HG03108 (cell line): ENCODE data around the gene MCC.
"Not testable (repeated sequence)": the region's sequence is repeated elsewhere in the genome, so short reads cannot be mapped to it uniquely, and the experiment has no call there.

Experiments
- ATAC-seq: cut with Tn5 transposase; IDR thresholded peaks from one replicate; pipeline ENCODE4 v1.9.1; 2021; ENCODE audit warnings: moderate library complexity; ENCODE audit not compliant: unreplicated experiment

The MCC gene

DNA sequence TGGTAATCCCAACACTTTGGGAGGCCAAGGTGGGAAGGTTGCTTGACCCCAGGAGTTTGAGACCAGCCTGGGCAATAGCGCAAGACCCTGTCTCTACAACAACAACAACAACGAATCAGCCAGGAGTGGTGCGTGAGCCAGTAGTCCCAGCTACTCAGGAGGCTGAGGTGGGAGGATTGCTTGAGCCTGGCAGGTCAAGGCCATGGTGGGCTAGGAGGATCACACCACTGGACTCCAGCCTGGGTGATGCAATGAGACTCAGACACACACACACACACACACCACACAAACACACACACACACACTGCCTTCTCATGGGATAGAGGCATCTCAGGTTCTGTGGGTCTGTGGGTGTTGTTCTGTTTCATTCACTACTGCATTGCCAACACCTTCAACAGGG, 396.6 kb downstream of the MCC start:
- no peak for ATAC-seq

DNA sequence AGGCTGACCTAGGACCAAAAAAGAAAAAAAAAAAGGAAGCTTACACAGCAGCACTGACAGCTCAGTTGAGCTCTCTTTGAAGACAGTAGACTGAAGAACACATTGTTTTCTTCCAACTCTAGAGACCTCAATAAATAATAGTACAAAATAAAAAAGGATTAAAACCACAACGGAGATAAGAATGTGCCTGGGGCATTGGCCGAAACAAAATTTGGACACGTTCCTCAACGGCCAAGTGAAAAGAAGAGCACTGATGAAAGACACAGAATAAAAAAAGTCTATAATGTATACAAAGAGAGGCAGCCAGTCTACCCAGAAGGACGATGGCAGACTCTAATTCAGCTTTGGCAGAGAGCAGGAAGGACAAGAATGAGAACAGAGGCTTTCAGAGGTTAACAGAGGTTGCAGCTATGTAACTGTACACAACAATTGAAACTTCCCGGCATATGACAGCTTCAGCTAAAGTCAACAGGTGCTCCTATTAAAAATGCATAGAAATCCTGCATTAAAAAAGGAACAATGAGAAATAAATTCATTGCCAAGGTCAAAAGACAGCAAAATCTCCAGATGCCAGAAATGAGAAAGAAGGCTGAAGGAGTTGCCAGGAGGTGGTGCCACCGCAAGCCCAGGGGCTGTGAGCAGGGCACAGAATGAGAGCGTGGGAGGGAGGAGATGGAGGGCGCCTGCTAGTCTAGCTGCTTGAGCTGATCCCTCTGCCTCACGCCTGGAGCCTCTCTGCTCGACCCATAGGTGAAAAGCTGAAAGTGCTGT, 397.7 kb downstream of the MCC start:
- ATAC-seq: no peak

DNA sequence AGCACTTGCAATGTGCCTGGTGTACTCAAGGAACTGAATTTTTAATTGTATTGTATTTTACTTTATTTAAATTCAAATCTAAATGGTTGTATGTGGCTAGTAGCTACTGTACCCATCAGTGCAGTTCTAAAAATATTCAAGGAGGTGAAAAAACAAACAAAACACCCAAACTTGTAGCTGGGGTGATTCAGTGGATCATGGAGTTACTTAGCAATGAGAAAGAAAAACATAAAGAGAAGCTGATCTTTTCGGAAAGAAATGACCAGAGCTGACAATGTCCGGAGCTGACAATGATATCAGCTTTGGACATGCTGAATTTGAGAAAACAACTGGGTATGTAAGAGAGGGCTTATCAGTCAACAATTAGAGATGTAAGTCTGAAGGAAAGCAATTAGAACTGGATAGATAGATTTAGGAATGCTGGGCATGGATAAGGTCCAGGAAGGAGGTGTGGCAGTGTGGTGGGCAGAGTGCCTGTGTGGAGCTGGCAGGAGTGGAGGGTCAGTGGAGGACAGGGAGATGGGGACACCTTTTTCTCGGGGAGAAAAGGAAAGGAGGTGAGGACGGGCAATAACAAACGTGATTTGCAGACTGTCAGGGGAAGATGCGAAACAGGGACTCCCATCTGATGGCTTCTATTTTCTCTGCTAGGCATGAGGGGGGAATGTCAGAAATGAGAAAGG, 398.5 kb downstream of the MCC start:
- no peak for ATAC-seq

DNA sequence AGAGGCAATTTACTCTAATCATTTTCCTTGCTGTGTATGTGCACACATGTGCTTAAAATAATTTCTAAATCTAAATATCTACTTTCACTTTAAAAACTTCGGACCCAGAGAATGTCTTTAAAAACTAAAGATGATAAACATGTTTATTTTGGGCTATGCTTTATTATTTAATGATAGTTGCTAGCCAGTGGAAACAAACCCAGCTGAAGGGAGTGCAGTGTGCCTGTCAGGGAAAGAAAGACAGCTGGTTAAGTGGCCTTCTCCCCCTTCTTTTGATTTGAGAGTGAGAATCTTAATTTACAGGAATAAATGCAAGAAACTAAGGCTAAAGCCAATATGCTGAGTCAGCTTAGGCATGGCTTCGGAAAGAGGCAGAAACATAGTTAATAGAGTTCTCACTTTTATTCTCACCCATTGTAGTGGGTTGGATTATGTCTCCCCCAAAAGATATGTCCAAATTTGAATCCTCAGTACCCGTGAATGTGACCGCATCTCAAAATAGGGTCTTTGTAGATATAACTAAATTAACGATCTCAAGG, 400.2 kb downstream of the MCC start:
- ATAC-seq: no peak

DNA sequence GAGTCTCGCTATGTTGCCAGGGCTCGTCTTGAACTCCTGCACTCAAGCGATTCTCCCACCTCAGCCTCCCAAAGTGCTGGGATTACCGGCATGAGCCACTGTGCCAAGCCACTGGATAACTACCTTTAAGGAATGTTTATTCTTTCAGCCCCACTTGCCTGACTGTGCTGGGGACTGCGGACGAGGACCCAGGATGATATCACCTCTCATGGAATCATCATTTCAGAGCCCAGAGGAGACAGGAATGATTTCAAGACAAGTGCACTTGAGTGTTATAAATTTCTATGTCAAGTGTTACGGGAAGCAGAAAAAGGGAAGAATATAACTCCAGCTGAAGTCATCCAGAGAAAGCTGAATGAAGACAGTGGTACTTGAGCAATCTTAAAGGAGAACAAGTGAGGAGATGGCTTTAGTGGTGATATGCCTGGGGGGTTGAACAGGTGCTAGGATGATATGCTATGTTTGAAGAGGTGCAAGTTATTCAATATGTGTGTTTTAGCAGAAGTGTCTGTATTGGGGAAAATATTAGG, 402.3 kb downstream of the MCC start:
- no peak for ATAC-seq

DNA sequence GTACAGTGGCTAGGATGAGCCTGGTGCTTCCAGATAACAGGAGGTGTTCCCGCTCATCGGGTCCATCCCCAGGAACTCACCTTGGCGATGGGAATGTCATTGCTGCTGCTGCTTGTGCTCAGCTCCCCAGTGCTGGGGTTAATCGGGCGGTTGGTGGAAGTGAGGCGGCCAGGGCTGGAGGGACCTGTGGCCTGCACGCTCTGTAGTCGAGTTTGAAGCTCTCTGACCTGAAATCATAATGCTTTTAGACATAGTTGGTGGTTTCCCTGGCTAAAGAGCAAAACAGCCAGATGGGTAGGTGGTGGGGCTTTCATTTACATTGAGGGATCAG, 403.2 kb downstream of the MCC start:
- ATAC-seq: no peak

DNA sequence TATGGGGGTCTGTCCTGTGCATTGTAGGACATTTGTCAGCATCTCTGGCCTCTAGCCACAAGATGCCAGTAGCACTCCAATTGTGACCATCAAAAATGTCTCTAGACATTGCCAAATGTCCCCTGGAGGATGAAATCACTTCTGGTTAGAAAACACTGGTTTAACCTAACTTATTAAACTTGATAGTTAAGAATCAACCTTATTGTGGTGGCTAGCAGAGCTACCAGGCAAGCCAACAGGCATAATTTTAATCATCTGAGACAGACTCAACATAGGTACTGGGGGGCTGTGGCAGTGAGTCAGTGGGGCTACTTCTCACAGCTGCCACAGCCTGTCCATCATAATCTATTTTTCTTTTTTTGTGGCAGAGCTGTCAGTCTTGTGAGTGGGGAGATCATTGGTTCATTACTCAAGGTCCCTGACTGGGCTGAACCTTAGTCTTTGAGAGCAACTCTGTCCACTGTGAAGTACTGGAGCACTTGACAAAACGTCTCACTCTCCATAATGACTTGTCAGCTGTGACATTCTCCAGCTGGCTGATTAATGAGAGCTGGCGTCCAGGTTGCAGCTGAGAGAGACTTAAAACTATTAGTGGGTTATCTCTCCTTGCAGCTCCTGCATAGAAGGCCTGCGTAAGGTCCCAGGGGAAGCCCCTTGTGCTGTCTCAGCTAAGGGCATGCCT, 403.7 kb downstream of the MCC start:
- no peak for ATAC-seq

DNA sequence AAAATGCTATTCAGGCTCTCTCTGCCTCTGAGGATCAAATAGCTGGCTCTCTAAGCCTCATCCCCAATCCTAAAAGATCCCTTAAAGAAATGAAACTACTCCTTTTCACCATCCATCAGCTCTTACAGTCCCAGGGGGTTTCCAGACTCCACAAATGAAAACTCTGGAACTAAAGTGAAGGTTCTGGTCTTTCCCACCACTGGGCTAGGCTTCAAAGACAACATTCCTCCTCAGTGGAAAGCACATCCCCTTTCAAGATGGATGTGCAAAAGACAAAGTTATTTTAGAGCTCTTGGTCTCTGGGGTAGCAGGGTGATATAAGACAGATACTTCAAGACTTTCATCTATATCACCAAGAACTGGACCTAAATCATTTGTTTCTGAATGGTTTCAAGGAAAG, 404.8 kb downstream of the MCC start:
- ATAC-seq: no peak

DNA sequence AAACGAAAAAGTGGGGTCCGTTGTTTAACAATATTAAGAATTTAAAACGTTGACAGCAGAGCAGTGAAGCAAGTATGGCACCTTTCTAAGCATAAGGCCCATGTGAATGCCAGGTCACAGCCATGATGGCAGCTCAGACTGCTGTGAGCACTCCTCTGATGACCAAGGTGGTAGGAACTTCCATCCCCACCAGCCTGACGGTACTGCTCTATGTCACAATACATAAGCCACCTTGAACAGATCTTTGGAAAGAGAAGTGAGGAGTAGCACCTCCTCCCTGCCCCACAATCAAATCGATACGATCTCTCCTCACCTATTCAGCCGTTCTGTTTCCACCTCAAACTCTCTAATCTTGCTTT, 405.7 kb downstream of the MCC start:
- no peak for ATAC-seq

DNA sequence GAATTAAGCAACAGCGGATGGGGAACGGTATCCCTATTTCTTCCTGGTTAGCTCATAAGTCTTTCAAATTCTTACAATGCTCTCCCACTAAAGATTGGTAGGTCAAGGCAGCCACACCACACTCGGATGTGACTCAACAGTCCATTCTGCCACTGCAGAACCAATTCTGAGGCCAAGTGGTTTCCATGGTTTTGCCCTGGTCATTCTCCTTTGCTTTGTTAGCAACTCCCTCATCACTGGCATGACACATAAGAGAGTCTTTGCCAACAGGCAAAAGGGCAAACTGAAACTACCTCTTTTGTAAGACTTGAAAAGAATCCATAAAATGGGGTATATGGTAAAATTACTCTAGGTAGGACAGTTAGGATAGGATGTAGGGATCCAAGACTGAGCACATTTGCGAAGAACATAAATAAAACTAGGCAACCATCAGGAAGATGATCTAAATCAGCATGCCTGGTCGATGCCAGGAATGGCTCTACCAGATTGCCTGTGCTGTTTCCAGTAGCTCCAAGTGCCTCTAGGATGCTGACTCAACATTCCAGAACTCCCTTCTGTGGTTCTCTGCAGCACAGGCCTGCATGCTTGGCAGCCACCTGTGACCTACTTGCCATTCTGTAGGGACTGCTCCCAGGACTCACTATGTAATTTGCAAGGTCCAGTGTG, 406.2 kb downstream of the MCC start:
- no peak for ATAC-seq

DNA sequence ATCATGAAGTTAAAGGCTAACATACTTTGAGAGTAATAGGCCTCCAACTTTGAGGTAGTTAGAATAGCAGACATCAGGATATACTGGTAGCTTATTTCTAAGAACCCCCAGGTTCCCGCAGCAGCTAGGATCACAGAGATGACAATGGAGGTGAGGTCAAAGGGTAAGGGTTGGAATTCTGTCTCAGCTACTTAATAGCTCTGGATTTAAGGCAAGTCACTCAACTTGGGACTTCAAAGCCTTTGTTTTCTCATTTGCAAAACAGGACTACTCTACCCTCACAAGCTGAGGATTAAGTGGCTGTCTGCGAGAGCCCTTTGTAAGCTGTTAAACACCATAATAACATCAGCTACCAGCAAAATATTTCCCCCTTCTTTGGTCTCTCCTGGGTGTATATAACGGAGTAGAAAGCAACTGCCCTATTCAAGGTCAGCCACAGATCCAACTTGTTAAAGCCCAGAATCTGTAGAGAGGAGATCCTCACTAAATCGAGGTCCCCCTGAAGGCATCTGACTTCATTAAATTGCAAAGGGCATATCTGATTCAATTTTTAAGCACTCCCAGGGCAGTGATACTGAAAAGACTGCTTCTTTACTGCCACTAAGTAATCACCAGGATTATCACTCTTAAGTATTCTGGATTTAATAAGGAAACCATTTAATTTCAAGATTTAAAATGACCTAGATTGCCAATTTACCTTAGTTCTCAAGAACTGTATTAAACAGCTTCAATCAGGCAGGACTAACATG, 407.0 kb downstream of the MCC start:
- no peak for ATAC-seq

DNA sequence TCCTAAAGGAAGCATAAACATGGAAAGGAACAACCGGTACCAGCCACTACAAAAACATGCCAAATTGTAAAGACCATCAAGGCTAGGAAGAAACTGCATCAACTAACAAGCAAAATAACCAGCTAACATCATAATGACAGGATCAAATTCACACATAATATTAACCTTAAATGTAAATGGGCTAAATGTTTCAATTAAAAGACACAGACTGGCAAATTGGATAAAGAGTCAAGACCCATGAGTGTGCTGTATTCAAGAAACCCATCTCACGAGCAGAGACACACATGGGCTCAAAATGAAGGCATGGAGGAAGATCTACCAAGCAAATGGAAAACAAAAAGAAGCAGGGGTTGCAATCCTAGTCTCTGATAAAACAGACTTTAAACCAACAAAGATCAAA, 411.6 kb downstream of the MCC start:
- not testable (repeated sequence) for ATAC-seq

DNA sequence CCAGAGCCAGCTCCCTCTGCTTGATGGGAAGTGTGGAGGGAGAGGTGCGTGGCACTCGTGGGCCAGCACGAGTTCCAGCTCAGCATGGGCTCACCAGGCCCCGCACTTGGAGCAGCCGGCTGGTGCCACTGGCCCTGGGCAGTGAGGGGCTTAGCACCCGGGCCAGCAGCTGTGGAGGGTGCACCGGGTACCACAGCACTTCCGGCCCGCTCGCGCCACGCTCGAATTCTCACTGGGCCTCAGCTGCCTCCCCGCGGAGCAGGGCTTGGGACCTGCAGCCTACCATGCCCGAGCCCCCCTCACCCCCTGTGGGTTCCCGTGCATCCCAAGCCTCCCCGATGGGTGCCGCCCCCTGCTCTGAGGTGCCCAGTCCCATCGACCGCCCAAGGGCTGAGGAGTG, 413.2 kb downstream of the MCC start:
- ATAC-seq: no peak

DNA sequence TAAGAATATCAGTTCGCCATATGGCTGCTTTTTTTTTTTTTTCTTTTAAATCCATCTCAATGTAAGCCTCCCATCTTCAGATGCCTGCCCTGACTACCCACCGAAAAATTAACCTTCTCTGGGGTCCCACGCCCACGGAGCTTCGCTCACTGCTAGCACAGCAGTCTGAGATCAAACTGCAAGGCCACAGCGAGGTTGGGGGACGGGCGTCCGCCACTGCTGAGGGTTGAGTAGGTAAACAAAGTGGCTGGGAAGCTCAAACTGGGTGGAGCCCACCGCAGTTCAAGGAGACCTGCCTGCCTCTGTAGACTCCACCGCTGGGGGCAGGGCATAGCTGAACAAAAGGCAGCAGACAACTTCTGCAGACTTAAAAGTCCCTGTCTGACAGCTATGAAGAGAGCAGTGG, 414.6 kb downstream of the MCC start:
- ATAC-seq: not testable (repeated sequence)

DNA sequence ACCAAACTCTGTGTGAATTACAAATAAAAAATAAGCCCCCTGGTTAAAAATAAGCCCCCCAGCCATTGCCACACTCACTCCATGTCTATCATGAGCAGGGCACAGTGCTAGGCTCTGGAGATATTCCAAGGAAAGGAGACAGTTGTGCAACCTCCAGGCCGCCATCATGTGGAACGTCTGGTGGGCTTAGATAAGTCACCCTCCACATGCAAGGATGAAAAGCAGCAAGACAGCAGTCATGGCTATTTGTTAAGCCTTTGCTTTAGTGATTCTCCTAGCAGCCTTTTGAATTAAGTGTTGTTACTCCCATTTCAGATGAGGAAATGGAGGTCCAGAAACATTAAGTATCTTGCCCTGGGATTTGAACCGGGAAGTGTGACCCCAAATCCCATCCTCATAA, 416.9 kb downstream of the MCC start:
- no peak for ATAC-seq

DNA sequence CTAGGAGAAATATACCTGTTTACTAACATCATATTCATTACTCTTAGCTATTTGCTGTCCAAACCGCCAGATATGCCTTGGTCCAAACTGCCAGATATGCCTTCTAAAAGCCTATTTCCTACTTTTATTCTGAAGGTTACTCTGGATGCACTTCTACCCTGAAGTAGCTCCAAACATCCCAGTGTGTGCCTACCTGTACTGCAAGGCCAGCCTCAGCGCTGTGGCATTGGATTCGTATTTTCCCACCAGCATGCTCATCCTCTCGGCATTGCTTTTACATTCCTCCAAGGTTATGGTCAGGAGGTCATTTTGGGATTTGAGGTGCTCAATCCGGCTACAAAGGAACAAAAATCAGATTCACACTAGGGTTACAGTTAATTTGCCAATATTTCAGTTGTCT, 417.4 kb downstream of the MCC start:
- no peak for ATAC-seq

DNA sequence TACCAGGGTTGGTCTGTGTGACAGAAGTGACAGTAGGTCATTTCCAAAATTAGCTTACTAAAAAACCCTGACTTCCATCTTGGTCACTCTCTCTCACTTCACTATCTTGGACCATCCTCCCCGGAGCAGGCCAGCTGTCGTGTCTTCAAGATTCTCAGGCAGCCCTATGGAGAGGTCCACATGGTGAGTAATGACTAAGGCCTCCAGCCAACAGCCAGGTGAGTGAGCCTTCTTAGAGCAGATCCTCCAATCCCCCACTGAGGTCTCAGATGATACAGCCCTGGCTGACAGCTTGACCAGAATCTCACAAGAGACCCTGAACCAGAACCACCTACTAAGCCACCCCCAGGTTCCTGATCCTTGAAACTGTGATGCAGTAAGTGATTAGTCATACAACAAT, 419.7 kb downstream of the MCC start:
- ATAC-seq: no peak

DNA sequence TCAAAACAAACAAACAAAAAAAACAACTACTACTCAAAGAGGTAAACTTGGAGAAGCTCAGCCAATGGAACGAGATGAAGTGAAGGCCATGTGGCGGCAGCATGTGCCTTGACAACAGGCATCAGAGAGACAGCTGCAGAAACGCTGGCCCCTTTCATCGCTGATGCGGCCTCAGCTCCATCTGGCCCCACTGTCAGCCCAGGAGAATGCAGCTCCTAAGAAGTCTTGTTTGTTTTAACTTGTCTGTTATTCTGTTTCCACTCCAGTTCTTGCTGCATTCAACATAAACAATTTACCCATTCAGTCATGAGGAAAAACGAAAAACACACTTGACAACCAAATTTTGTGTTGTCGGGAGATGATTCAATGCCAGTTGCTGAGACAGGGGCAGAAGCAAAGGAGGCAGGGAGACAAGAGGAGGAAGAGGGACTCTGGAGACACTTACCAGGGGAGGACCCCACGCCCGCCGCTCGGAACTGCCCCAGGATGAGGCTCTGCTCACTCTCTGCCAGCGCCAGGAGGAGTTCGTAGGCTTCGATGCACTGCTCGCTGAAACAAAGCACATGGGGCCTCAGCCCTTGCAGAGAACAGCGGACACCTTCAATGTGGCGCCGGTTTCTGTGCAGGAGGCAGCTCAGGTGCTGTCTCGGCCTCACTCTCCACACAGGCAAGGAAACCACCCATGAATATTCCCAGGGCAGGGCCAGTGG, 420.5 kb downstream of the MCC start:
- no peak for ATAC-seq

DNA sequence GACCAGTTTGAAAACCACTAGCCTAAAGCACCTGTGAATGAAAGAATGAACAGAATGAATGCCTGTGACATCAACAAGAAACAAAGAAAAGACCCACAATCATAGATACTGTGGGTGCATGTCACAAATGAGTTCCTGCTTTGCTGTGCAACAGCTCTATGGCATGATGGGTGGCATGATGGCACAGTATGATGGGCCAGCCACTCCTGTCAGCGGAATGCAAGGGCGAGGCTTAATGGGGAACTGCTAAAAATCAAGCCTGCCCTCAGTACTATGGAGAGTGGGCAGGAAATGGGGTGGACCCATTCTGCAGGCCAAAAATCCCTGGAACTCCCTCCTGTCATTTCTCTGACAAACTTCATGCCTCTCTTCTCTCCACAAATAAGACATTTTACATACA, 422.6 kb downstream of the MCC start:
- no peak for ATAC-seq

DNA sequence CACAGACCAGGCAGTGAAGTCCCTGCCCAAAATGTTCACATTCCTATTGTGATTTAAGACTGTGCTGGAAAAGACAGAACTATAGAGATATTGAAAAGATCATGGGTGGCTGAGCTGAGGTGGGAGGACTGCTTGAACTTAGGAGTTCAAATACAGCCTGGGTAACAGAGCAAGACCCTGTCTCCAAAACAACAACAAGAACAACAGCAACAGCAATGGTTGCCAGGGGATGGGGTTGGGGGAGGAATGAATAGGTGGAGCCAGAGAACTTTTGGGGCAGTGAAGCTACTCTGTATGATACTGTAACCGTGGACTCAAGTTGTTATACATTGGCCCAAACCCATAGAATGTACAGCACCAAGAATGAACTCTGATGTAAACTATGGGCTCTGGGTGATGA, 423.4 kb downstream of the MCC start:
- no peak for ATAC-seq
